Uterus (tissue), 2 donors: Measurements from ENCODE around the gene RBMS3.

Experiments used
- CTCF ChIP-seq, 4 experiments: fragments of 200-600 bp in 2 of 4; fragments of 450-650 bp in 2 of 4; sonication (generic) in 2 of 4; IDR thresholded peaks; one replicate each; pipeline ENCODE4 v1.5.1; 2016 to 2019; ENCODE audit warnings: antibody characterized with exemption in 4 of 4, mild to moderate bottlenecking in 2 of 4, moderate library complexity in 1 of 4
- POLR2A ChIP-seq, 2 donors: fragments of 450-650 bp; IDR thresholded peaks; one replicate each; pipeline ENCODE4 v1.6.1; 2016; ENCODE audit warnings: antibody characterized with exemption in 2 of 2, mild to moderate bottlenecking in 1 of 2, moderate library complexity in 1 of 2

- no peak for TF ChIP-seq CTCF (IDR thresholded peaks at IDR 0.05)
- TF ChIP-seq POLR2A (IDR thresholded peaks at IDR 0.05) = no peak
Measured at GRCh38 chr3:29936054-29936453, 655.2 kb downstream of the RBMS3 start.
